ENCODE measurements around the gene TTF2.

DNA sequence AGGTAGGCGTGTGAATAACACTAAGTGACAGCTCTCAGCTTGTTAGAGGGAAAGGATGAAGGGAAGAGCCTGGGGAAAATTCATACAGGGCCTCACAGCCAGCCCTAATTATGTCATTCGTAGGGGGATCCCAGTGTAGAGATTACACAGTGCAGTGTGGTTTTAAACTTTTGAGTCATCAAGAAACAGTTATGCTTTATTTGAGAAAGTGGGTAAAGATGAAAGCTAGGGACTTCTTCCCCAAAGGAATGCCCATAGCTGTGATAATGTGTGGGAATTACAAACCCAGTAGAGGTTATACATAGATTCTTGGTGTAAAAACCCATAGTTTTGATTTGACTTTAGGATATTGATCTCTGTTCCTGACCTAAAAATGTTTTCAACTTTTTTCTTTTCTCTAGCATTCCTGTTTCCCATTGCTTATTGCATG lies 1.9 kb downstream of the TTF2 start:
- TF ChIP-seq EP300 (IDR thresholded peaks at IDR 0.05) (no peak), POLR2A (IDR thresholded peaks at IDR 0.05; ENCODE audit: low read depth) (no peak)
- TF ChIP-seq, protein P1, sequence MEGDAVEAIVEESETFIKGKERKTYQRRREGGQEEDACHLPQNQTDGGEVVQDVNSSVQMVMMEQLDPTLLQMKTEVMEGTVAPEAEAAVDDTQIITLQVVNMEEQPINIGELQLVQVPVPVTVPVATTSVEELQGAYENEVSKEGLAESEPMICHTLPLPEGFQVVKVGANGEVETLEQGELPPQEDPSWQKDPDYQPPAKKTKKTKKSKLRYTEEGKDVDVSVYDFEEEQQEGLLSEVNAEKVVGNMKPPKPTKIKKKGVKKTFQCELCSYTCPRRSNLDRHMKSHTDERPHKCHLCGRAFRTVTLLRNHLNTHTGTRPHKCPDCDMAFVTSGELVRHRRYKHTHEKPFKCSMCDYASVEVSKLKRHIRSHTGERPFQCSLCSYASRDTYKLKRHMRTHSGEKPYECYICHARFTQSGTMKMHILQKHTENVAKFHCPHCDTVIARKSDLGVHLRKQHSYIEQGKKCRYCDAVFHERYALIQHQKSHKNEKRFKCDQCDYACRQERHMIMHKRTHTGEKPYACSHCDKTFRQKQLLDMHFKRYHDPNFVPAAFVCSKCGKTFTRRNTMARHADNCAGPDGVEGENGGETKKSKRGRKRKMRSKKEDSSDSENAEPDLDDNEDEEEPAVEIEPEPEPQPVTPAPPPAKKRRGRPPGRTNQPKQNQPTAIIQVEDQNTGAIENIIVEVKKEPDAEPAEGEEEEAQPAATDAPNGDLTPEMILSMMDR (IDR thresholded peaks at IDR 0.05): no peak
